ENCODE measurements around the gene SLC25A21. TPM values are rescaled to one million over a fixed set of nuclear protein-coding genes. Genes with fewer than 3 reads are reported as not detected.

Gene SLC25A21
- total and polyA plus RNA-seq, 10 of the 15 experiments (the other 5 are each of a cell fraction or from before 2014, with no cell fraction given) = 0.06 to 0.72 (median 0.17) TPM; not detected in 3

DNA sequence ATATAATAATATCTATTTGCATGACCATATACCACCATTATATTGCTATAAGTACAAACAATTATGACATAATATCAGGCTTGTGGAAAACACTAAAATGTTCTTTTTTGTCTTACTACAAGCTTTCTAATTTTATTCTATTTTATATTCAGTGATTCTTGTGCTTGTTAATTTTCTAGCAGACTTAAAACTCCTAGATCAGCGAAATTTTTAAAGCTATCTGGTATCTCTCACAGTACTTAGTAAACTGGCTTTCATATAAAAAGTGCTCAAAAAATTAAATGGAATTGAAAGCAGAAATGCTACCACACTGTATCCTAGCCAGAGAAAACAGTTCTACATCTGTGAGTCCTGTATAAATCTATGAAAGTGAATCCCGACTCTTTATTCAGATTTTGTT lies 405.4 kb downstream of the SLC25A21 start:
- in situ Hi-C loops (cut with MboI) = no loop called here
- TF ChIP-seq LARP7 (IDR thresholded peaks at IDR 0.05) (no peak), GATAD2B (conservative IDR thresholded peaks at IDR 0.05; ENCODE audit: low read depth) (no peak), CEBPB (IDR thresholded peaks at IDR 0.05; ENCODE audit: borderline replicate concordance in 1 of 2, low read depth in 2 of 2, low read length in 2 of 2) (no peak), NFXL1 (IDR thresholded peaks at IDR 0.05; ENCODE audit: borderline replicate concordance) (no peak), RFX5 (IDR thresholded peaks at IDR 0.05; ENCODE audit: low read depth, low read length) (no peak), DPF2 (IDR thresholded peaks at IDR 0.05) (no peak), STAT3 (IDR thresholded peaks at IDR 0.05; ENCODE audit: low read depth, low read length) (no peak), NBN (IDR thresholded peaks at IDR 0.05) (no peak), MXI1 (IDR thresholded peaks at IDR 0.05; ENCODE audit: low read depth, low read length) (no peak), RUNX3 (IDR thresholded peaks at IDR 0.05; ENCODE audit: low read length) (no peak)
- TF ChIP-seq, protein P1, sequence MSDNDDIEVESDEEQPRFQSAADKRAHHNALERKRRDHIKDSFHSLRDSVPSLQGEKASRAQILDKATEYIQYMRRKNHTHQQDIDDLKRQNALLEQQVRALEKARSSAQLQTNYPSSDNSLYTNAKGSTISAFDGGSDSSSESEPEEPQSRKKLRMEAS (IDR thresholded peaks at IDR 0.05; ENCODE audit: low read depth, low read length) = no peak
- TF ChIP-seq, protein P2, sequence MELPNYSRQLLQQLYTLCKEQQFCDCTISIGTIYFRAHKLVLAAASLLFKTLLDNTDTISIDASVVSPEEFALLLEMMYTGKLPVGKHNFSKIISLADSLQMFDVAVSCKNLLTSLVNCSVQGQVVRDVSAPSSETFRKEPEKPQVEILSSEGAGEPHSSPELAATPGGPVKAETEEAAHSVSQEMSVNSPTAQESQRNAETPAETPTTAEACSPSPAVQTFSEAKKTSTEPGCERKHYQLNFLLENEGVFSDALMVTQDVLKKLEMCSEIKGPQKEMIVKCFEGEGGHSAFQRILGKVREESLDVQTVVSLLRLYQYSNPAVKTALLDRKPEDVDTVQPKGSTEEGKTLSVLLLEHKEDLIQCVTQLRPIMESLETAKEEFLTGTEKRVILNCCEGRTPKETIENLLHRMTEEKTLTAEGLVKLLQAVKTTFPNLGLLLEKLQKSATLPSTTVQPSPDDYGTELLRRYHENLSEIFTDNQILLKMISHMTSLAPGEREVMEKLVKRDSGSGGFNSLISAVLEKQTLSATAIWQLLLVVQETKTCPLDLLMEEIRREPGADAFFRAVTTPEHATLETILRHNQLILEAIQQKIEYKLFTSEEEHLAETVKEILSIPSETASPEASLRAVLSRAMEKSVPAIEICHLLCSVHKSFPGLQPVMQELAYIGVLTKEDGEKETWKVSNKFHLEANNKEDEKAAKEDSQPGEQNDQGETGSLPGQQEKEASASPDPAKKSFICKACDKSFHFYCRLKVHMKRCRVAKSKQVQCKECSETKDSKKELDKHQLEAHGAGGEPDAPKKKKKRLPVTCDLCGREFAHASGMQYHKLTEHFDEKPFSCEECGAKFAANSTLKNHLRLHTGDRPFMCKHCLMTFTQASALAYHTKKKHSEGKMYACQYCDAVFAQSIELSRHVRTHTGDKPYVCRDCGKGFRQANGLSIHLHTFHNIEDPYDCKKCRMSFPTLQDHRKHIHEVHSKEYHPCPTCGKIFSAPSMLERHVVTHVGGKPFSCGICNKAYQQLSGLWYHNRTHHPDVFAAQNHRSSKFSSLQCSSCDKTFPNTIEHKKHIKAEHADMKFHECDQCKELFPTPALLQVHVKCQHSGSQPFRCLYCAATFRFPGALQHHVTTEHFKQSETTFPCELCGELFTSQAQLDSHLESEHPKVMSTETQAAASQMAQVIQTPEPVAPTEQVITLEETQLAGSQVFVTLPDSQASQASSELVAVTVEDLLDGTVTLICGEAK (IDR thresholded peaks at IDR 0.05; ENCODE audit: borderline replicate concordance) = no peak
- TF ChIP-seq, protein P3, sequence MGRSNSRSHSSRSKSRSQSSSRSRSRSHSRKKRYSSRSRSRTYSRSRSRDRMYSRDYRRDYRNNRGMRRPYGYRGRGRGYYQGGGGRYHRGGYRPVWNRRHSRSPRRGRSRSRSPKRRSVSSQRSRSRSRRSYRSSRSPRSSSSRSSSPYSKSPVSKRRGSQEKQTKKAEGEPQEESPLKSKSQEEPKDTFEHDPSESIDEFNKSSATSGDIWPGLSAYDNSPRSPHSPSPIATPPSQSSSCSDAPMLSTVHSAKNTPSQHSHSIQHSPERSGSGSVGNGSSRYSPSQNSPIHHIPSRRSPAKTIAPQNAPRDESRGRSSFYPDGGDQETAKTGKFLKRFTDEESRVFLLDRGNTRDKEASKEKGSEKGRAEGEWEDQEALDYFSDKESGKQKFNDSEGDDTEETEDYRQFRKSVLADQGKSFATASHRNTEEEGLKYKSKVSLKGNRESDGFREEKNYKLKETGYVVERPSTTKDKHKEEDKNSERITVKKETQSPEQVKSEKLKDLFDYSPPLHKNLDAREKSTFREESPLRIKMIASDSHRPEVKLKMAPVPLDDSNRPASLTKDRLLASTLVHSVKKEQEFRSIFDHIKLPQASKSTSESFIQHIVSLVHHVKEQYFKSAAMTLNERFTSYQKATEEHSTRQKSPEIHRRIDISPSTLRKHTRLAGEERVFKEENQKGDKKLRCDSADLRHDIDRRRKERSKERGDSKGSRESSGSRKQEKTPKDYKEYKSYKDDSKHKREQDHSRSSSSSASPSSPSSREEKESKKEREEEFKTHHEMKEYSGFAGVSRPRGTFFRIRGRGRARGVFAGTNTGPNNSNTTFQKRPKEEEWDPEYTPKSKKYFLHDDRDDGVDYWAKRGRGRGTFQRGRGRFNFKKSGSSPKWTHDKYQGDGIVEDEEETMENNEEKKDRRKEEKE (IDR thresholded peaks at IDR 0.05) = no peak
- H3K27ac ChIP-seq (ENCODE audit: control insufficient read depth, insufficient read depth) = no peak overlapping the region
- no peaks in the 10 kb centered on the region for H3K4me1 ChIP-seq (ENCODE audit: control insufficient read depth, insufficient read depth, low read length)
- intact Hi-C loops (cut with micrococcal nuclease; ENCODE audit: unreplicated experiment) = no loop called here
- no TSS peak for BruUV-seq (replicated peaks)
- POLR2A ChIA-PET = no interaction called here
- CTCF ChIA-PET = no interaction called here
- H4K20me1 ChIP-seq (ENCODE audit: control insufficient read depth, insufficient read depth) = no peaks in the 10 kb centered on the region
- SMC1A ChIA-PET (ENCODE audit: uncharacterized antibody, unreplicated experiment) = interaction anchor here (1.5 kb wide), 1 partner anchor 18 kb away, joined by 3 read pairs; no protein-coding TSS in a partner anchor
- ATAC-seq (no peak), FAIRE-seq (no peak), DNase-seq (ENCODE audit: low read depth, low spot score) (no peak)
- H3K9me3 ChIP-seq (replicated peaks; ENCODE audit: control insufficient read depth, insufficient read depth, low read length) = no peaks in the 10 kb centered on the region
- no peaks in the 10 kb centered on the region for H3K27me3 ChIP-seq (replicated peaks in 1 of 2; ENCODE audit: control insufficient read depth in 2 of 2, insufficient read depth in 2 of 2, low read length in 1 of 2)
- WGBS (ENCODE audit: insufficient coverage, insufficient replicate concordance, low lambda C conversion rate, missing lambda C conversion rate) = 9% methylated on average over 2 of the region's 2 CpGs
- no peaks in the 10 kb centered on the region for H3K79me2 ChIP-seq (ENCODE audit: control insufficient read depth, insufficient read depth, low read length)
- no peak overlapping the region for H2AFZ ChIP-seq (ENCODE audit: control insufficient read depth, low read depth, low read length)
- RAD21 ChIA-PET (ENCODE audit: unreplicated experiment) = no interaction called here
- H3K4me2 ChIP-seq (ENCODE audit: control insufficient read depth, insufficient read depth) = no peak overlapping the region
- H3K4me3 ChIP-seq = no peak overlapping the region
- no peak overlapping the region for H3K9ac ChIP-seq (ENCODE audit: control insufficient read depth, insufficient read depth, low read length)
- H3K36me3 ChIP-seq (ENCODE audit: control insufficient read depth in 2 of 2, insufficient read depth in 2 of 2, low read length in 1 of 2) = no peaks in the 10 kb centered on the region

Data from GM12878 (cell line).